GM12878 (cell line): ENCODE data around the gene MT1G. TPM values are rescaled to one million over a fixed set of nuclear protein-coding genes. Genes with fewer than 3 reads are reported as not detected.
"Not testable (repeated sequence)": the region's sequence is repeated elsewhere in the genome, so short reads cannot be mapped to it uniquely, and the experiment has no call there.

ENCODE experiments used
- ATAC-seq: fragments of 200-7000 bp; cut with Tn5 transposase; 3 replicates; pipeline ENCODE4 v1.9.1; 2020; ENCODE audit warnings: mild to moderate bottlenecking, moderate library complexity
- BruUV-seq: library from RNA; stranded (reverse); fragments of 400-500 nt; replicated peaks from 2 replicates; lab custom pipeline; 2021; lab: Mats Ljungman, UMichigan
- CTCF ChIA-PET: fragments of 300-600 bp; sonication (Branson Sonifier 250); formaldehyde crosslinking; extraction: SDS; loops from one replicate; lab custom pipeline; 2021; ENCODE audit warnings: inconsistent platforms; lab: Yijun Ruan, JAX
- POLR2A ChIA-PET: fragments of 350-600 bp; formaldehyde crosslinking; extraction: SDS; loops from one replicate; lab custom pipeline; 2021; ENCODE audit warnings: inconsistent platforms; lab: Charles Lee
- RAD21 ChIA-PET: fragments of 300-600 bp; sonication (Branson Sonifier 250); formaldehyde crosslinking; loops from one replicate; lab custom pipeline; 2023; ENCODE audit warnings: antibody characterized with exemption; ENCODE audit not compliant: unreplicated experiment; lab: Charles Lee
- SMC1A ChIA-PET: fragments of 300-600 bp; sonication (Branson Sonifier 250); formaldehyde crosslinking; loops from one replicate; lab custom pipeline; 2023; ENCODE audit not compliant: unreplicated experiment, uncharacterized antibody; lab: Charles Lee
- DNase-seq: peaks from one replicate; pipeline ENCODE4 v3.0.0-alpha.2; 2011; ENCODE audit warnings: low read depth, low spot score
- FAIRE-seq: peaks from 3 replicates; lab custom pipeline; 2011; peaks lifted over from hg19 to GRCh38; lab: Jason Lieb, UNC
- H2AFZ ChIP-seq: 2 replicates; pipeline ENCODE4 v1.6.0; 2011; ENCODE audit warnings: low read depth, low read length, control low read depth; ENCODE audit not compliant: control insufficient read depth
- H3K27ac ChIP-seq: 2 replicates; pipeline ENCODE4 v1.5.1; 2011; ENCODE audit warnings: control low read depth; ENCODE audit not compliant: control insufficient read depth, insufficient read depth
- H3K27me3 ChIP-seq, 2 experiments: replicated peaks in 1 of 2; 2 replicates each; pipeline versions ENCODE4 v1.6.0 to v1.6.1; 2011; ENCODE audit warnings: low read length in 1 of 2; ENCODE audit not compliant: control insufficient read depth in 2 of 2, insufficient read depth in 2 of 2
- H3K36me3 ChIP-seq, 2 experiments: 2 replicates each; pipeline ENCODE4 v1.5.1; 2011; ENCODE audit warnings: low read length in 1 of 2; ENCODE audit not compliant: control insufficient read depth in 2 of 2, insufficient read depth in 2 of 2
- H3K4me1 ChIP-seq: 2 replicates; pipeline ENCODE4 v1.6.1; 2011; ENCODE audit warnings: mild to moderate bottlenecking, low read length, moderate library complexity, mixed read lengths; ENCODE audit not compliant: control insufficient read depth, insufficient read depth
- H3K4me2 ChIP-seq: 2 replicates; pipeline ENCODE4 v1.6.0; 2011; ENCODE audit warnings: control low read depth; ENCODE audit not compliant: control insufficient read depth, insufficient read depth
- H3K4me3 ChIP-seq: fragments of 200-600 bp; sonication (generic); 2 replicates; pipeline ENCODE4 v1.5.1; 2016
- H3K79me2 ChIP-seq: 2 replicates; pipeline ENCODE4 v1.6.0; 2011; ENCODE audit warnings: low read length; ENCODE audit not compliant: control insufficient read depth, insufficient read depth
- H3K9ac ChIP-seq: 2 replicates; pipeline ENCODE4 v1.8.0; 2011; ENCODE audit warnings: low read length, control low read depth, mixed read lengths; ENCODE audit not compliant: control insufficient read depth, insufficient read depth
- H3K9me3 ChIP-seq: replicated peaks from 3 replicates; pipeline ENCODE4 v1.5.1; 2011; ENCODE audit warnings: mild to moderate bottlenecking, low read length; ENCODE audit not compliant: control insufficient read depth, insufficient read depth
- H4K20me1 ChIP-seq: 2 replicates; pipeline ENCODE4 v1.6.0; 2011; ENCODE audit not compliant: control insufficient read depth, insufficient read depth
- CEBPB ChIP-seq, 2 experiments: fragments of 150-350 bp in 1 of 2; IDR thresholded peaks; 2 replicates each; pipeline ENCODE4 v1.6.1; 2012 to 2014; ENCODE audit warnings: low read depth in 2 of 2, low read length in 2 of 2, borderline replicate concordance in 1 of 2, inconsistent platforms in 1 of 2
- E2F8 ChIP-seq: fragments of 450-650 bp; IDR thresholded peaks from 2 replicates; pipeline ENCODE4 v1.6.1; 2018; ENCODE audit warnings: mild to moderate bottlenecking, low read depth, moderate library complexity; ENCODE audit not compliant: partially characterized antibody
- GABPA ChIP-seq: IDR thresholded peaks from 2 replicates; pipeline ENCODE4 v1.6.1; 2014; ENCODE audit warnings: antibody characterized with exemption, low read depth, mild to moderate bottlenecking, inconsistent platforms
- MEF2B ChIP-seq: fragments of 450-650 bp; IDR thresholded peaks from 2 replicates; pipeline ENCODE4 v1.6.1; 2018; ENCODE audit warnings: mild to moderate bottlenecking, moderate library complexity; ENCODE audit not compliant: partially characterized antibody, poor library complexity, severe bottlenecking
- NBN ChIP-seq: fragments of 450-650 bp; IDR thresholded peaks from 2 replicates; pipeline ENCODE4 v1.6.1; 2016
- PAX8 ChIP-seq: fragments of 450-650 bp; IDR thresholded peaks from 2 replicates; pipeline ENCODE4 v1.6.1; 2017; ENCODE audit warnings: mild to moderate bottlenecking, moderate library complexity
- RUNX3 ChIP-seq: IDR thresholded peaks from 2 replicates; pipeline ENCODE4 v1.6.1; 2012; ENCODE audit warnings: low read length, inconsistent platforms
- SPI1 ChIP-seq: IDR thresholded peaks from 2 replicates; pipeline ENCODE4 v1.6.1; 2011; ENCODE audit warnings: low read depth, mild to moderate bottlenecking, low read length, moderate library complexity, borderline replicate concordance; ENCODE audit not compliant: insufficient read depth
- TBL1XR1 ChIP-seq: IDR thresholded peaks from 2 replicates; pipeline ENCODE4 v1.6.1; 2012; ENCODE audit warnings: low read depth, low read length, improper control_type of control experiment
- ZBED1 ChIP-seq: IDR thresholded peaks from 2 replicates; pipeline ENCODE4 v1.6.1; 2016; ENCODE audit warnings: borderline replicate concordance
- ZNF384 ChIP-seq: IDR thresholded peaks from 2 replicates; pipeline ENCODE4 v1.6.1; 2012; ENCODE audit warnings: low read depth, mild to moderate bottlenecking, low read length, improper control_type of control experiment, borderline replicate concordance
- WGBS: methylation state at CpG from one replicate; pipeline ENCODE4 v1.1.6; 2016; ENCODE audit warnings: low lambda C conversion rate; ENCODE audit not compliant: insufficient replicate concordance, insufficient coverage; ENCODE audit errors: missing lambda C conversion rate; 5-methylcytosine and 5-hydroxymethylcytosine counted together
- in situ Hi-C: fragments of 300-500 bp; cut with MboI; formaldehyde crosslinking; loops from 9 replicates; pipeline ENCODE4 v1.14.3; 2018; ENCODE audit warnings: mixed read lengths
- intact Hi-C: fragments of 100-400 bp; cut with micrococcal nuclease; formaldehyde crosslinking; loops from one replicate; pipeline ENCODE4 v1.14.2; 2022; ENCODE audit not compliant: unreplicated experiment
- polyA plus RNA-seq, 11 experiments: library from polyadenylated mRNA; depleted of rRNA in 4 of 11; unstranded in 6 of 11; stranded (reverse) in 5 of 11; fragments of >200 nt; fragmentation: Nextera tagmentation in 4 of 11; fragmentation: Illumina TruSeq in 1 of 11; extraction: Ambion mirVana in 4 of 11; extraction: Trizol in 1 of 11; gene quantifications; 1 replicate in 1 of 11; 2 replicates in 10 of 11; pipeline versions ENCODE4 v1.2.1 to v1.2.3, GENCODE V29; 2011 to 2016; ENCODE audit warnings: inconsistent platforms in 2 of 11, missing spikeins in 2 of 11, low read depth in 1 of 11
- total RNA-seq, 4 experiments: library from RNA; depleted of rRNA in 3 of 4; stranded (reverse); fragments of >200 nt in 3 of 4; fragmentation: Illumina TruSeq in 1 of 4; extraction: Trizol in 1 of 4; gene quantifications; 2 replicates each; pipeline versions ENCODE4 v1.2.1 to v1.2.3, GENCODE V29; 2013 to 2021
- TF ChIP-seq, protein P1 (sequence below): fragments of 450-650 bp; IDR thresholded peaks from 2 replicates; pipeline ENCODE4 v1.6.1; 2016; ENCODE audit warnings: mild to moderate bottlenecking

MT1G gene
- total and polyA plus RNA-seq, 10 of the 15 experiments (the other 5 are each of a cell fraction or from before 2014, with no cell fraction given), result 1.2 to 9.1 (median 4.6) TPM

DNA sequence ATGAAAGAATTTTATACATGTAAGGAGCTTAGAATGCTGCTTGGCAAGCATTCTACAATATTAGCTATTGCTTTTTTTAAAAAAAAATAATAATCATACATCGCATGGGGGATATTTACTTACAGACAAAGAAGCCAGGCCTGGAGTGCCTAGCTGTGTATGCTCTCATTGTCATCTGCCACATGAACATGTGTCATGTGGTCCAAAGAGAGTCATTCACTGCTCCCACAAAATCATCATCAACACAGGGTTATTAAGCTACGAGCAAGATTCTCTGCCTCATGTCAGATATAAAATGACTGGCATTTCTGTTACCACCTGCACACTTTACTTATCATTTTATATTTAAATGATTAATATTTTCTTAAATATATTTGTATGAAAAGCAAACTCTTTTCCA, 44.2 kb downstream of the MT1G start:
- Histone ChIP-seq H2AFZ (no peak overlapping the region), H3K4me1 (0 out of 2 replicates have a peak, but pooled peaks cover 3% of the 10 kb centered on the region), H3K9me3 (no peaks in the 10 kb centered on the region), H3K27me3 (no peaks in the 10 kb centered on the region; a peak in 2 of 4 replicates), H3K4me2 (no peak overlapping the region), H3K4me3 (no peak overlapping the region), H3K36me3 (no peaks in the 10 kb centered on the region), H3K27ac (no peak overlapping the region), H3K9ac (no peak overlapping the region), H3K79me2 (no peaks in the 10 kb centered on the region), H4K20me1 (no peaks in the 10 kb centered on the region)
- no peak for ATAC-seq
- DNase-seq, result no peak
- intact Hi-C loops, result no loop called here
- BruUV-seq, result no TSS peak
- ChIA-PET SMC1A (interaction anchor here (1.1 to 2.9 kb wide), 8 partner anchors 10 to 175 kb away, joined by 3 to 12 read pairs (median 4); no protein-coding TSS in a partner anchor), RAD21 (interaction anchor here (1.0 to 1.1 kb wide), 3 partner anchors 14 to 20 kb away, joined by 3 to 5 read pairs (median 4); partner anchors contain the start of gene MT2A), CTCF (interaction anchor here (0.7 to 1.7 kb wide), 5 partner anchors 11 to 176 kb away, joined by 3 to 7 read pairs (median 3); partner anchors contain the start of gene MT2A), POLR2A (interaction anchor here (1.2 to 1.3 kb wide), 2 partner anchors 11 to 12 kb away, joined by 4 read pairs; no protein-coding TSS in a partner anchor)
- 80% methylated on average over 2 of the region's 2 CpGs for WGBS
- TF ChIP-seq GABPA (no peak), NBN (no peak), TBL1XR1 (no peak), E2F8 (no peak), SPI1 (no peak), ZNF384 (no peak), PAX8 (no peak), MEF2B (no peak), CEBPB (IDR thresholded peaks at IDR 0.05; ENCODE audit: borderline replicate concordance in 1 of 2, low read depth in 2 of 2, low read length in 2 of 2) (no peak), RUNX3 (no peak), ZBED1 (no peak)
- TF ChIP-seq, protein P1, sequence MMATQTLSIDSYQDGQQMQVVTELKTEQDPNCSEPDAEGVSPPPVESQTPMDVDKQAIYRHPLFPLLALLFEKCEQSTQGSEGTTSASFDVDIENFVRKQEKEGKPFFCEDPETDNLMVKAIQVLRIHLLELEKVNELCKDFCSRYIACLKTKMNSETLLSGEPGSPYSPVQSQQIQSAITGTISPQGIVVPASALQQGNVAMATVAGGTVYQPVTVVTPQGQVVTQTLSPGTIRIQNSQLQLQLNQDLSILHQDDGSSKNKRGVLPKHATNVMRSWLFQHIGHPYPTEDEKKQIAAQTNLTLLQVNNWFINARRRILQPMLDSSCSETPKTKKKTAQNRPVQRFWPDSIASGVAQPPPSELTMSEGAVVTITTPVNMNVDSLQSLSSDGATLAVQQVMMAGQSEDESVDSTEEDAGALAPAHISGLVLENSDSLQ, result no peak
- no peak for FAIRE-seq
- in situ Hi-C loops, result no loop called here

- in situ Hi-C loops, H3K79me2 ChIP-seq, H3K9me3 ChIP-seq, BruUV-seq, H2AFZ ChIP-seq, H3K4me2 ChIP-seq, H3K9ac ChIP-seq, H3K36me3 ChIP-seq, ATAC-seq, H3K4me1 ChIP-seq, DNase-seq, H3K4me3 ChIP-seq, intact Hi-C loops, FAIRE-seq, H3K27ac ChIP-seq, H3K27me3 ChIP-seq, H4K20me1 ChIP-seq: not testable (repeated sequence)
- ChIA-PET RAD21 (interaction anchor here (1.0 to 1.1 kb wide), 2 partner anchors 15 to 20 kb away, joined by 3 to 4 read pairs; partner anchors contain the start of gene MT2A), CTCF (interaction anchor here (1.1 to 1.7 kb wide), 4 partner anchors 10 to 20 kb away, joined by 3 to 7 read pairs (median 4); partner anchors contain the start of gene MT2A), SMC1A (interaction anchor here (1.1 to 2.9 kb wide), 8 partner anchors 10 to 176 kb away, joined by 3 to 12 read pairs (median 4); no protein-coding TSS in a partner anchor), POLR2A (interaction anchor here (1.2 to 1.3 kb wide), 2 partner anchors 10 to 12 kb away, joined by 4 read pairs; no protein-coding TSS in a partner anchor)
- WGBS, result 51% methylated on average over 5 of the region's 5 CpGs
Observed at GRCh38 chr16:56623184-56623583, 44.7 kb downstream of the MT1G start.
